Mammary epithelial cell (primary cell): ENCODE data around the gene APCDD1.

ENCODE experiments used
- CTCF ChIP-seq, 2 donors: IDR thresholded peaks in 1 of 2; conservative IDR thresholded peaks in 1 of 2; 2 replicates each; pipeline ENCODE4 v1.5.1; 2011 to 2012; ENCODE audit warnings: inconsistent platforms in 2 of 2, low read length in 2 of 2, mild to moderate bottlenecking in 2 of 2, control low read depth in 1 of 2, low read depth in 1 of 2; ENCODE audit not compliant: insufficient read depth in 1 of 2; ENCODE audit errors: extremely low read depth in 1 of 2
- EZH2 ChIP-seq: IDR thresholded peaks from 2 replicates; pipeline ENCODE4 v1.6.1; 2012; ENCODE audit warnings: low read length, inconsistent platforms, borderline replicate concordance

DNA sequence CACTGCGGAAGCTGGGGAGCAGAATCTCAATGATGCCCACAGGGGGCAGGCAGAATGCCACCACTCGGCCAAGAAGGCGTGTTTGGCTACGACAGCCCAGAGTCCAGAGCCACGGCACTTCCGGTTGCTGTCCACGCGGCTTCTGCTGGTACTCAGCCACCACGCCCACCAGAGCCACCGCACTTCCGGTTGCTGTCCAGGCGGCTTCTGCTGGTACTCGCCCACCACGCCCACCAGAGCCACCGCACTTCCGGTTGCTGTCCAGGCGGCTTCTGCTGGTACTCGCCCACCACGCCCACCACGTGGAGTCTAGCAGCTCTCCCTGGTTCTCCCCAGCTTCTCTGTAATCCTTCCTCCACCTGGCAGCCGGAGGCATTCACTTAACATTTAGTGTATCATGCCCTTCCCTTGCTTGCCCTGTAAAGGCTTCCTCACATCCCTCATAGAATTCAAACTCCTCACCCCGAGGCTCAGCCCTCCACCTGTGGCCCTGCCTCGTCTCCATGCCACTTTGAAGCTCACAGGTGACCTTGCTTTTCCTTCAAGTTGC is 40.1 kb upstream of the APCDD1 start:
- TF ChIP-seq CTCF (conservative IDR thresholded peaks at IDR 0.05 in 1 of 2, IDR thresholded peaks at IDR 0.05 in 1 of 2; ENCODE audit: extremely low read depth in 1 of 2, insufficient read depth in 1 of 2, low read depth in 1 of 2, low read length in 2 of 2): no peak
- no peak for TF ChIP-seq EZH2
